Transverse colon (tissue), 4 donors: ENCODE results near the gene NDUFB7.

ENCODE experiments used
- POLR2A ChIP-seq: fragments of 450-650 bp; IDR thresholded peaks from one replicate; pipeline ENCODE4 v1.6.1; 2016; ENCODE audit warnings: antibody characterized with exemption, mild to moderate bottlenecking, moderate library complexity
- POLR2AphosphoS5 ChIP-seq, 3 donors: sonication (generic); formaldehyde crosslinking; IDR thresholded peaks; one replicate each; pipeline ENCODE4 v1.6.1; 2016; ENCODE audit warnings: antibody characterized with exemption in 3 of 3
- TF ChIP-seq, protein P1 (sequence below), 5 experiments: fragments of 200-600 bp in 3 of 5; fragments of 450-650 bp in 2 of 5; sonication (generic) in 3 of 5; IDR thresholded peaks; 1 replicate in 2 of 5; 2 replicates in 3 of 5; pipeline ENCODE4 v1.5.1; 2016 to 2017; ENCODE audit warnings: antibody characterized with exemption in 5 of 5, inconsistent platforms in 3 of 5, mild to moderate bottlenecking in 2 of 5, moderate library complexity in 1 of 5

DNA sequence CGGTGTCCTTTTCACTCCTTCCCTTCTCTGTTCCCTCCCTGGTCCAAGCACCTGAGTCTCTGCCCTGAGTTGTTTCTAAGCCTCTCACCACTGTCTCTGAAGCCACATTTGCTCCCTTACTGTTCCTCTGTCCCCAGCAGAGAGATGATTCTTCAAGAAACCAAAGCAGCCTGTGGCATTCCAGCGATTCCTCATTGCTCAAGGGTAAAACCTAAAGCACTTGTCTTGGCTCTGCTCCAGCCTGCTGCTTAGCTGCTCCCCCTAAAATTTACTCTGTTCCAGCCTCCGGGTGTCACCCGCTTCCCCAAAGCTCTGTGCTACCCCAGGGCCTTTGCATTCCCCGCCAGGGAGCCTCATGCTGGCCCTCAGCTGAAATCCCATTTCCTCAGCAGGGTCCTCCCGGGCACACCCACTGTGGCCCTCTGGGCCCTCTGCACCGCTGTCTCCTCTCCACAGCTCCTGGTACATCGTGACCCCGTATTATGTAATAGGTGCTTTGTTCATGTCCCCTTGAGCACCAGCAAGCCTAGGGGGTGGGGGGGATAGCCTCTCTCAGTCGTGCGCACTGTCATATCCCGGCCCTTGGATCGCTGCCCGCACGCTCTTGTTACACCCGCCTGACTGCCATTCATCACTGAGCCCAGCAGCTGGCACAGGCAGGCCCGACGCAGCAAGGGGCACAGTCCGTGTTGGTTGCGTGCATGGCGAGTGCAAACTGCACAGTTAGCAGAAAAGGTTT lies 26.7 kb downstream of the NDUFB7 start:
- TF ChIP-seq POLR2A = no peak
- TF ChIP-seq, protein P1, sequence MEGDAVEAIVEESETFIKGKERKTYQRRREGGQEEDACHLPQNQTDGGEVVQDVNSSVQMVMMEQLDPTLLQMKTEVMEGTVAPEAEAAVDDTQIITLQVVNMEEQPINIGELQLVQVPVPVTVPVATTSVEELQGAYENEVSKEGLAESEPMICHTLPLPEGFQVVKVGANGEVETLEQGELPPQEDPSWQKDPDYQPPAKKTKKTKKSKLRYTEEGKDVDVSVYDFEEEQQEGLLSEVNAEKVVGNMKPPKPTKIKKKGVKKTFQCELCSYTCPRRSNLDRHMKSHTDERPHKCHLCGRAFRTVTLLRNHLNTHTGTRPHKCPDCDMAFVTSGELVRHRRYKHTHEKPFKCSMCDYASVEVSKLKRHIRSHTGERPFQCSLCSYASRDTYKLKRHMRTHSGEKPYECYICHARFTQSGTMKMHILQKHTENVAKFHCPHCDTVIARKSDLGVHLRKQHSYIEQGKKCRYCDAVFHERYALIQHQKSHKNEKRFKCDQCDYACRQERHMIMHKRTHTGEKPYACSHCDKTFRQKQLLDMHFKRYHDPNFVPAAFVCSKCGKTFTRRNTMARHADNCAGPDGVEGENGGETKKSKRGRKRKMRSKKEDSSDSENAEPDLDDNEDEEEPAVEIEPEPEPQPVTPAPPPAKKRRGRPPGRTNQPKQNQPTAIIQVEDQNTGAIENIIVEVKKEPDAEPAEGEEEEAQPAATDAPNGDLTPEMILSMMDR (IDR thresholded peaks at IDR 0.05) = no peak
- TF ChIP-seq POLR2AphosphoS5 (IDR thresholded peaks at IDR 0.05) = no peak
